ENCODE measurements around the gene FUT3. TPM values are rescaled to one million over a fixed set of nuclear protein-coding genes. Genes with fewer than 3 reads are reported as not detected.

FUT3 gene
- total RNA-seq, 1 experiment from 2014 or later = not detected

DNA sequence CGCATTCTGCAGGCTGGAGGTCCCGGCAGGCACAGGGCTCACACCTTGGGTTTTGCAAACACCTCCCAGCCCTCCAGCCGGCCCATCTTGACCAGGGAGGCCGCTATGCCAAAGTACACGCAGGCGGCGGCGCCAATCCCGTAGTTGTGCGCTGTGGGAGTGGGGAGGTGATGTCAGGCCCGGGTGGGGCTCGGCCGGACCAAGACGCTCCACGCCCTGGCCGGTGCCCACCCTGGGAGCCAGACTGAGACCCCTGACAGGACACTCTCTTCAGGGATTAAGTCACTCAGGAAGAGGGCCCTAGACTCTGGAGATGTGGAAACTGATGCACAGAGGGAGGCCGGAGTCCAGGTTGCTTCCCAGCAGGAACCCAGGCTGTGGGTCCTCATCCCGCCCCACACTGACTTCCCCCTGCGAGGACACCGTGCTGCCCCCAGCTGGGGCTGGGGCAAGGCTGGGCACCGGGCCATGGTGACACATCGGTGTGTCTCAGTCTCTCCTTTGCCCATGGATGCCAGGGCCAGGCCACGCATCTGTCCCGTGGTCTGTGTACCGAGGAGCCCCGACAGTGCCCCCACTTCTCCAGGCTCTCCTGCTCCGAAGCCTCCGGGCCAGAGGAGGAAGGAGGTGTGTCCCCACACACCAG lies 43.6 kb upstream of the FUT3 start:
- Histone ChIP-seq H4K91ac (ENCODE audit: insufficient read length, low read depth, low read length) (no peak overlapping the region), H3K23me2 (ENCODE audit: insufficient read length, low read depth, low read length, poor library complexity, severe bottlenecking) (no peaks in the 10 kb centered on the region), H2BK5ac (ENCODE audit: insufficient read length, low read length) (no peak overlapping the region), H3K27ac (ENCODE audit: insufficient read length, low read depth, low read length) (no peak overlapping the region), H3K9ac (ENCODE audit: extremely low read depth, insufficient read length, low read length) (no peak overlapping the region), H3K56ac (ENCODE audit: insufficient read length, low read depth, low read length) (no peak overlapping the region), H3K4me1 (ENCODE audit: insufficient read depth, low read length) (no peaks in the 10 kb centered on the region; the same call in 1 of the 2 replicates), H3K9me3 (ENCODE audit: control insufficient read depth, low read depth, low read length) (no peaks in the 10 kb centered on the region), H4K8ac (replicated peaks; ENCODE audit: insufficient read length, low read depth, low read length) (no peak overlapping the region), H2AK5ac (ENCODE audit: insufficient read length, low read length) (no peak overlapping the region), H2BK12ac (ENCODE audit: insufficient read length, low read depth, low read length) (no peak overlapping the region), H2AFZ (ENCODE audit: low read length) (no peak overlapping the region), H4K5ac (ENCODE audit: insufficient read length, low read depth, low read length) (no peak overlapping the region), H3K27me3 (ENCODE audit: insufficient read depth, low read length) (no peaks in the 10 kb centered on the region), H2BK20ac (ENCODE audit: low read depth, low read length, poor library complexity, severe bottlenecking) (no peak overlapping the region), H3T11ph (ENCODE audit: low read length) (no peak overlapping the region), H2BK120ac (ENCODE audit: low read depth, low read length, poor library complexity, severe bottlenecking) (no peak overlapping the region), H3K4me2 (ENCODE audit: insufficient read depth, insufficient read length, low read length) (no peak overlapping the region), H3K79me2 (ENCODE audit: insufficient read depth, low read length) (peaks cover 2% of the 10 kb centered on the region; the same call in 1 of the 2 replicates), H4K20me1 (ENCODE audit: control insufficient read depth, insufficient read depth, insufficient read length) (no peaks in the 10 kb centered on the region), H3K14ac (ENCODE audit: insufficient read depth, low read length) (no peak overlapping the region), H3K23ac (ENCODE audit: insufficient read length, low read depth, low read length) (no peak overlapping the region), H3K4ac (ENCODE audit: low read depth, low read length) (no peak overlapping the region), H3K79me1 (ENCODE audit: insufficient read depth, low read depth, low read length, poor library complexity, severe bottlenecking) (no peaks in the 10 kb centered on the region), H2BK15ac (ENCODE audit: low read depth, low read length) (no peak overlapping the region), H3K18ac (ENCODE audit: insufficient read length, low read depth, low read length) (no peak overlapping the region)
- no peak for TF ChIP-seq CTCF (conservative IDR thresholded peaks at IDR 0.05)
- Mint-ChIP-seq H3K27ac (no peak overlapping the region), H3K36me3 (ENCODE audit: insufficient read depth in 1 of 3, low read depth in 3 of 3) (peaks cover 4 to 12% (median 8%) of the 10 kb centered on the region in 3 experiments; a peak in 6 of 7 replicates), H3K4me3 (no peak overlapping the region), H3K4me1 (peaks cover 4 to 9% of the 10 kb centered on the region in 2 experiments), H3K27me3 (ENCODE audit: low read depth) (peaks cover 20% of the 10 kb centered on the region), H3K9me3 (no peaks in the 10 kb centered on the region)
- DNase-seq = no peak
- WGBS (ENCODE audit: extremely low coverage, insufficient read length, low lambda C conversion rate) = no CpG with 5 or more reads among the region's 28 CpGs

Data from H9 (cell line).